HG03064 (cell line): ENCODE measurements around the gene GINM1.

Source experiments
- ATAC-seq: cut with Tn5 transposase; IDR thresholded peaks from one replicate; pipeline ENCODE4 v1.9.1; 2021; ENCODE audit warnings: low read depth; ENCODE audit not compliant: unreplicated experiment

Gene GINM1

GRCh38 chr6:149592983-149593382, 26.8 kb downstream of the GINM1 start:
- ATAC-seq: no peak

- no peak for ATAC-seq
Measured at GRCh38 chr6:149593408-149593807, 27.2 kb downstream of the GINM1 start.

- ATAC-seq: no peak
Measured at GRCh38 chr6:149600508-149600907, 34.3 kb downstream of the GINM1 start.

GRCh38 chr6:149608381-149608982, 42.3 kb downstream of the GINM1 start:
- ATAC-seq: no peak

GRCh38 chr6:149614337-149614736, 48.2 kb downstream of the GINM1 start:
- ATAC-seq: no peak

- ATAC-seq: no peak
Measured at GRCh38 chr6:149615805-149616204, 49.6 kb downstream of the GINM1 start.

- no peak for ATAC-seq
Measured at GRCh38 chr6:149627672-149628071, 61.5 kb downstream of the GINM1 start.

- ATAC-seq: peak; percentile 84
Measured at GRCh38 chr6:149628875-149629510, 62.8 kb downstream of the GINM1 start.

GRCh38 chr6:149634315-149634714, 68.1 kb downstream of the GINM1 start:
- ATAC-seq: no peak

GRCh38 chr6:149636124-149636523, 69.9 kb downstream of the GINM1 start:
- ATAC-seq: no peak
